BLaER1 treated with 17β-estradiol and CSF1 and Interleukin-3, amounts not matched to agents 10 nM and 100 nM (cell line): ENCODE measurements around the gene KCNAB2.

ENCODE experiments used
- H3K27ac ChIP-seq, 11 experiments: shearing (Covaris generic); formaldehyde crosslinking; 2 replicates each; pipeline ENCODE4 v1.8.1; 2022
- H3K27me3 ChIP-seq, 11 experiments: shearing (Covaris generic); formaldehyde crosslinking; 2 replicates each; pipeline ENCODE4 v1.8.1; 2022
- H3K36me3 ChIP-seq, 11 experiments: shearing (Covaris generic); formaldehyde crosslinking; 2 replicates each; pipeline ENCODE4 v1.8.1; 2022
- H3K4me1 ChIP-seq, 10 experiments: shearing (Covaris generic); formaldehyde crosslinking; 2 replicates each; pipeline ENCODE4 v1.8.1; 2022
- H3K4me2 ChIP-seq, 11 experiments: shearing (Covaris generic); formaldehyde crosslinking; 2 replicates each; pipeline ENCODE4 v1.8.1; 2022
- H3K4me3 ChIP-seq, 10 experiments: shearing (Covaris generic); formaldehyde crosslinking; 2 replicates each; pipeline ENCODE4 v1.8.1; 2022
- H3K9ac ChIP-seq, 11 experiments: shearing (Covaris generic); formaldehyde crosslinking; 2 replicates each; pipeline ENCODE4 v1.8.1; 2022
- H3K9me3 ChIP-seq, 11 experiments: shearing (Covaris generic); formaldehyde crosslinking; replicated peaks in 1 of 11; 2 replicates each; pipeline ENCODE4 v1.8.1; 2022
- H4K20me1 ChIP-seq, 11 experiments: shearing (Covaris generic); formaldehyde crosslinking; 2 replicates each; pipeline ENCODE4 v1.8.1; 2022
- Cebpa-rat ChIP-seq, 11 experiments: shearing (Covaris generic); IDR thresholded peaks; 2 replicates each; pipeline ENCODE4 v1.8.1; 2022

KCNAB2 gene

GRCh38 chr1:6145396-6145750 lies 99.7 kb downstream of the KCNAB2 start:
- no peak overlapping the region for H3K9ac ChIP-seq
- peaks cover 0 to 18% (median 0%) of the 10 kb centered on the region in 11 experiments; a peak in 4 of 22 replicates for H3K27me3 ChIP-seq
- no peaks in the 10 kb centered on the region for H3K36me3 ChIP-seq
- no peak for TF ChIP-seq Cebpa-rat (IDR thresholded peaks at IDR 0.05)
- H3K4me3 ChIP-seq, result no peak overlapping the region
- no peak overlapping the region for H3K4me2 ChIP-seq
- peaks cover 0 to 16% (median 13%) of the 10 kb centered on the region in 10 experiments; a peak in 14 of 20 replicates for H3K4me1 ChIP-seq
- peaks cover 0 to 13% (median 0%) of the 10 kb centered on the region in 11 experiments; a peak in 2 of 22 replicates for H4K20me1 ChIP-seq
- peaks cover 0 to 13% (median 0%) of the 10 kb centered on the region in 11 experiments; a peak in 6 of 22 replicates for H3K9me3 ChIP-seq
- H3K27ac ChIP-seq, result no peak overlapping the region

- peaks cover 0 to 13% (median 0%) of the 10 kb centered on the region in 11 experiments; a peak in 2 of 22 replicates for H4K20me1 ChIP-seq
- H3K9ac ChIP-seq, result no peak overlapping the region
- H3K27ac ChIP-seq, result no peak overlapping the region
- no peak overlapping the region for H3K4me2 ChIP-seq
- no peak for TF ChIP-seq Cebpa-rat (IDR thresholded peaks at IDR 0.05)
- H3K4me3 ChIP-seq, result no peak overlapping the region
- no peaks in the 10 kb centered on the region for H3K36me3 ChIP-seq
- peaks cover 0 to 18% (median 0%) of the 10 kb centered on the region in 11 experiments; a peak in 4 of 22 replicates for H3K27me3 ChIP-seq
- peaks cover 0 to 13% (median 0%) of the 10 kb centered on the region in 11 experiments; a peak in 6 of 22 replicates for H3K9me3 ChIP-seq
- peaks cover 0 to 15% (median 12%) of the 10 kb centered on the region in 10 experiments; a peak in 14 of 20 replicates for H3K4me1 ChIP-seq
These were observed 100.2 kb downstream of the KCNAB2 start for GRCh38 chr1:6145864-6146410.

GRCh38 chr1:6148497-6149241 lies 103.0 kb downstream of the KCNAB2 start:
- peaks cover 0 to 18% (median 0%) of the 10 kb centered on the region in 11 experiments; a peak in 4 of 22 replicates for H3K27me3 ChIP-seq
- H3K4me3 ChIP-seq, result no peak overlapping the region
- TF ChIP-seq Cebpa-rat (IDR thresholded peaks at IDR 0.05), result no peak

GRCh38 chr1:6149597-6149996 lies 103.9 kb downstream of the KCNAB2 start:
- H3K4me1 ChIP-seq, result peaks cover 9 to 29% (median 19%) of the 10 kb centered on the region in 10 experiments
- H3K4me2 ChIP-seq, result no peak overlapping the region
- no peak for TF ChIP-seq Cebpa-rat (IDR thresholded peaks at IDR 0.05)
- peaks cover 0 to 18% (median 0%) of the 10 kb centered on the region in 11 experiments; a peak in 4 of 22 replicates for H3K27me3 ChIP-seq
- H3K9ac ChIP-seq, result no peak overlapping the region
- no peak overlapping the region for H3K4me3 ChIP-seq
- peaks cover 0 to 13% (median 0%) of the 10 kb centered on the region in 11 experiments; a peak in 2 of 22 replicates for H4K20me1 ChIP-seq
- no peaks in the 10 kb centered on the region for H3K36me3 ChIP-seq
- H3K27ac ChIP-seq, result no peak overlapping the region
- peaks cover 0 to 13% (median 0%) of the 10 kb centered on the region in 11 experiments; a peak in 6 of 22 replicates for H3K9me3 ChIP-seq

More at GRCh38 chr1:6148497-6149241, 103.0 kb downstream of the KCNAB2 start:
- peaks cover 0 to 13% (median 0%) of the 10 kb centered on the region in 11 experiments; a peak in 2 of 22 replicates for H4K20me1 ChIP-seq
- H3K27ac ChIP-seq, result no peak overlapping the region
- no peak overlapping the region for H3K9ac ChIP-seq
- H3K9me3 ChIP-seq, result peaks cover 0 to 13% (median 0%) of the 10 kb centered on the region in 11 experiments; a peak in 6 of 22 replicates
- no peaks in the 10 kb centered on the region for H3K36me3 ChIP-seq
- H3K4me2 ChIP-seq, result no peak overlapping the region
- peaks cover under 1 to 19% (median 10%) of the 10 kb centered on the region in 10 experiments; a peak in 14 of 20 replicates for H3K4me1 ChIP-seq

GRCh38 chr1:6150006-6150938 lies 104.6 kb downstream of the KCNAB2 start:
- H3K9me3 ChIP-seq, result peaks cover 0 to 13% (median 0%) of the 10 kb centered on the region in 11 experiments; a peak in 6 of 22 replicates
- H3K4me2 ChIP-seq, result no peak overlapping the region
- H3K27me3 ChIP-seq, result peaks cover 0 to 18% (median 0%) of the 10 kb centered on the region in 11 experiments; a peak in 4 of 22 replicates
- H4K20me1 ChIP-seq, result peaks cover 0 to 10% (median 0%) of the 10 kb centered on the region in 11 experiments; a peak in 2 of 22 replicates
- no peak overlapping the region for H3K9ac ChIP-seq
- H3K4me1 ChIP-seq, result peaks cover 16 to 35% (median 26%) of the 10 kb centered on the region in 10 experiments
- TF ChIP-seq Cebpa-rat (IDR thresholded peaks at IDR 0.05), result no peak
- no peak overlapping the region for H3K27ac ChIP-seq
- H3K36me3 ChIP-seq, result no peaks in the 10 kb centered on the region
- H3K4me3 ChIP-seq, result no peak overlapping the region
